Bronchial epithelial cell (primary cell): ENCODE measurements around the gene LMAN2. TPM values are rescaled to one million over a fixed set of nuclear protein-coding genes. Genes with fewer than 3 reads are reported as not detected.
A peak's percentile ranks its signal among the peaks of the same experiment; 100 is the strongest.
"Not testable (repeated sequence)": the region's sequence is repeated elsewhere in the genome, so short reads cannot be mapped to it uniquely, and the experiment has no call there.

Source experiments
- DNase-seq: peaks from one replicate; pipeline ENCODE4 v3.0.0-alpha.2; 2010; ENCODE audit warnings: low read depth
- FAIRE-seq: peaks from 2 replicates; lab custom pipeline; 2011; peaks lifted over from hg19 to GRCh38; lab: Jason Lieb, UNC
- H3K27me3 ChIP-seq: 2 replicates; pipeline ENCODE4 v1.5.1; 2011; ENCODE audit warnings: low read length; ENCODE audit not compliant: control insufficient read depth, insufficient read depth
- H3K36me3 ChIP-seq: 2 replicates; pipeline ENCODE4 v1.5.1; 2011; ENCODE audit warnings: low read length; ENCODE audit not compliant: control insufficient read depth, insufficient read depth
- H3K4me3 ChIP-seq: 2 replicates; pipeline ENCODE4 v1.5.1; 2011; ENCODE audit warnings: mild to moderate bottlenecking, low read depth, low read length, control low read depth
- total RNA-seq: library from RNA; depleted of rRNA; stranded (reverse); fragments of >200 nt; gene quantifications from 2 replicates; pipeline ENCODE4 v1.2.1, GENCODE V29; 2014
- TF ChIP-seq, protein P1 (sequence below): IDR thresholded peaks from 2 replicates; pipeline ENCODE4 v1.5.1; 2011; ENCODE audit warnings: mild to moderate bottlenecking, moderate library complexity, low read length, control low read depth, inconsistent platforms; ENCODE audit not compliant: insufficient read depth, severe bottlenecking

The LMAN2 gene
- total RNA-seq, 1 donor from 2014 or later: 362 TPM

DNA sequence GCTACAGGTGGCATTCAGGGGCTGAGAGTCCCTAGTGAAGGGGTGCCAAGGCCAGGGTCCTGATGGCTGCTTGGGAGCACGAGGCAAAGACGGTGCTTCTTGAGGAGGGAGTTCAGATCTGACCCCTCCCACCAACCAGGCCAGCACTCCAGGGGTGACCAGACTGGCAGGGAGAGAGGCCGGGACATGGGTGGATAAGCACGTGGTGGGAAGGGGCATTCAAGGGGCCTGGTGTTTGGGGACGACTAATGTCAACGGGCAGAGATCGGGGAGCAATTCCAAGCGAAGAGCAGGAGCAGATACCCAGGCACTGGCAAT is 10.8 kb upstream of the LMAN2 start:
- TF ChIP-seq, protein P1, sequence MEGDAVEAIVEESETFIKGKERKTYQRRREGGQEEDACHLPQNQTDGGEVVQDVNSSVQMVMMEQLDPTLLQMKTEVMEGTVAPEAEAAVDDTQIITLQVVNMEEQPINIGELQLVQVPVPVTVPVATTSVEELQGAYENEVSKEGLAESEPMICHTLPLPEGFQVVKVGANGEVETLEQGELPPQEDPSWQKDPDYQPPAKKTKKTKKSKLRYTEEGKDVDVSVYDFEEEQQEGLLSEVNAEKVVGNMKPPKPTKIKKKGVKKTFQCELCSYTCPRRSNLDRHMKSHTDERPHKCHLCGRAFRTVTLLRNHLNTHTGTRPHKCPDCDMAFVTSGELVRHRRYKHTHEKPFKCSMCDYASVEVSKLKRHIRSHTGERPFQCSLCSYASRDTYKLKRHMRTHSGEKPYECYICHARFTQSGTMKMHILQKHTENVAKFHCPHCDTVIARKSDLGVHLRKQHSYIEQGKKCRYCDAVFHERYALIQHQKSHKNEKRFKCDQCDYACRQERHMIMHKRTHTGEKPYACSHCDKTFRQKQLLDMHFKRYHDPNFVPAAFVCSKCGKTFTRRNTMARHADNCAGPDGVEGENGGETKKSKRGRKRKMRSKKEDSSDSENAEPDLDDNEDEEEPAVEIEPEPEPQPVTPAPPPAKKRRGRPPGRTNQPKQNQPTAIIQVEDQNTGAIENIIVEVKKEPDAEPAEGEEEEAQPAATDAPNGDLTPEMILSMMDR: no peak
- FAIRE-seq: no peak
- H3K4me3 ChIP-seq: no peak overlapping the region

DNA sequence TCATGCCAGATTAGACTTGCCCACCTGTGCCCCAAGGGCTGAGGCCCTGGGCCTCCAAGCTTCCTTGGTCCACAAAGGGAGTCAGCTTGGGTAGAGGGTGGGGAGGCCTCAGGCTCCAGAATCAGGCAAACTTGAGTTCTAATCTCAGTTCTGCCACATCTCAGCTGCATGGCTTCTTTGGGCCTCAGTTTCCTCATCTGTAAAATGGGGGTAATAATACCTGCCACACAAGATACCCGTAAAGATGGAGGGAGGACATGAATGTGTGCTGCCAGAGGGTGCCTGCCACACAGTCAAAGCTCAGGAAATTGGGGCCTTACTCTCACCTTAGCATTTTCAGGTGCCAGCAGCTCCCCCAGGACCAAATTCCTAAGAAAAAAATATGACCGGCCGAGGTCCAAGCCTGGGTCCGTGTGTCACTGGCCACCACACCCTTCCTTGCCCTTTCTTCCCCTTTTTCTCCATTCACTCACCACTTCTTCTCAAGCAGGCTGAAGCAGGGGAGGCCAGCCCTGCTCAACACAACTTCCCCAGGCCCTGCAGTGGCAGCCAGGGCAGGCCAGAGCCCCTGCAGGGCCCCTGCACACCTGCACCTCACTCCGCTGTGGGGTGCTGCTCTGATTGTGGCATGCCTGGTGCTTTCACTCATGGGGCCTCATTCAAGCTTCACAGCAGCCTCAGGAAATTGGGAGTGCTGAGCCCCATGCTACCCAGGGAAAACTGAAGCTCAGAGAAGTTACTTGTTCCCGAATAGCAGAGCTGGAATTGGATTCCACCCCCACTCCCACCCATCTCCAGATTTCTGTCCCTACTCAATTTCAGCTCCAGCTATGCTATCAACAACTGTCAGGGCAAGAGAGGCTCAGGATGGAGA is 10.2 kb upstream of the LMAN2 start:
- no peak overlapping the region for H3K4me3 ChIP-seq
- TF ChIP-seq, protein P1: no peak
- FAIRE-seq (no peak), DNase-seq (no peak)
- no peaks in the 10 kb centered on the region for H3K36me3 ChIP-seq
- H3K27me3 ChIP-seq: no peaks in the 10 kb centered on the region

More for the DNA sequence above, 10.8 kb upstream of the LMAN2 start:
- DNase-seq: no peak
- Histone ChIP-seq H3K36me3 (no peaks in the 10 kb centered on the region), H3K27me3 (no peaks in the 10 kb centered on the region)

DNA sequence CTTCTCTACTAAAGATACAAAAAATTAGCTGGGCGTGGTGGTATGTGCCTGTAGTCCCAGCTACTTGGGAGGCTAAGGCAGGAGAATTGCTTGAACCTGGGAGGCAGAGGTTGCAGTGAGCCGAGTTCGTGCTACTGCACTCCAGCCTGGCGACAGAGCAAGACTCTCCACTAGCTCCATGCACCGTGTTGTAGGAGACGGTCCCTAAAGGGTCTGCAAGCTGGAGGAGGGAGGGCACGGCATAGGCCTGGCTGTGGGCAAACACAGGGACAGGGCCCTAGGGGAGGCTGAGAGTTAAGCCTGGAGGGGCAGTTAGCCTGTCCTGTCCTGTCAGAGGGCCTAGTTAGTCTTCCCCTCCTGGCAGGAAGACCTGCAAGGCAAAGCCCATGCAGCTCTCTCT is 9.3 kb upstream of the LMAN2 start:
- H3K36me3 ChIP-seq, FAIRE-seq: not testable (repeated sequence)

DNA sequence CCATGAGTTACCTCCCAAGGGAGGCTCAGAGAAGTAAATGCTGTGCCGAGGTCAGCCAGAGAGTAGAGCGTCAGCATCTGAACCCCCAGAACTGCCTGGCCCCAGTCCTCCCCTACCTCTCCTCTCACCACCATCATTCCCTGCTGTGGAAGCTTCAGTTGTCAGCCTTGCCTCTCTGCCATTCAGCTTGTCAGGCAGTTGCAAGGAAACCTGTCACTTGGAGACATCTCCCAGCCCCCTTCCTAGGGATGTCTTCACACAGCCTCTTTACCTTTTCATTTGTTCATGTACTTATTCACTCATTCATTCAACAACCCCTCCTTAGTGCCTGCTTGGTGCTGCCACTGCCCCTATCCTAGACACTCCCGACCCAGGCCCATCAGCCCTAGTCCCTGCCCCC is 8.4 kb upstream of the LMAN2 start:
- Histone ChIP-seq H3K36me3 (no peaks in the 10 kb centered on the region), H3K4me3 (no peak overlapping the region), H3K27me3 (no peaks in the 10 kb centered on the region)
- TF ChIP-seq, protein P1: no peak
- FAIRE-seq (no peak), DNase-seq (no peak)

More for the DNA sequence above, 9.3 kb upstream of the LMAN2 start:
- not testable (repeated sequence) for H3K4me3 ChIP-seq, H3K27me3 ChIP-seq, DNase-seq

DNA sequence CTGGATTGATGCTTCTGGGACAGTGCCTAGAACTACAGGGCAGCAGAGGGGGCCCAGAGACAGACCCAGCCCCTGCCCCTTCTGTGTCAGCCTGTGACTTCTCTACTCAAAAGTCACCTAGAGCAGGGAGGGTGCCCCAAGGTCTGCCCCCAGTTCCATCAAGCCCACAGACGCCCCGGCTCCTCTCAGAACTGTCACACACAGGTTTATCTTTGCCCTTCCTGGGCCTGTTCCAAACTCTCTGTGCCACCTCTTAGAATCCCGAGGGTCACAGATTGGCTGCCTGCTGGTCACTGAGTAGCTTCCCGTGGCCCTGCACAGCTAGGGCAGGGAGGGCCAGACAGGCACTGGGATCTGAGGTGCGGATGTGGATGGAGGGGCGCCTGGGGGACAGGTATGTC is 8.0 kb upstream of the LMAN2 start:
- TF ChIP-seq, protein P1: no peak
- FAIRE-seq (no peak), DNase-seq (no peak)
- H3K27me3 ChIP-seq: no peaks in the 10 kb centered on the region
- no peaks in the 10 kb centered on the region for H3K36me3 ChIP-seq
- no peak overlapping the region for H3K4me3 ChIP-seq

DNA sequence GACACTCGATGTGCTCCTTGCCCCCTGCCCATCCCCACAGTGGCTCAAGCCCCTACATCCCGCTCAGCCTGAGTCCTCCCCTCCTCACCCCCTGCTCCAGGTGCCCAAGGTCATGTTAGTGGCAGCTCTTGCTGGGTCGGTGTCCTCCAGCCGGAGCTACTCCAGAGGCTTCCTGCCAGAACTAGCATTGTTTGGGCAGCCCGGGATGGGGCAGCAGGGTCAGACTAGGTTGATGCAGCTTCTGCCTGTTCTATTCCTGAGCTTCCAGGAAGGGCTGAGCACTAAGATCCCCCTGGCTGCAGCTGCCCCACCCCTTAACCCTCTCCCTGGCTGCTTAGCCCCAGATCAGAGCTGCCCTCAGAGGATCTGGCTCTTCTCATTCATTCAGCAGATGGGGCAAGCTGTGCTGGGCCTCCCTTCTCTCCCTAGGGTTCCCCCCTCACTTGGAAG is 6.9 kb upstream of the LMAN2 start:
- FAIRE-seq: no peak
- Histone ChIP-seq H3K27me3 (no peaks in the 10 kb centered on the region), H3K4me3 (peak overlapping the region; percentile 23), H3K36me3 (no peaks in the 10 kb centered on the region)
- no peak for DNase-seq
- TF ChIP-seq, protein P1: no peak
